Measurements from ENCODE around the gene MYO7A. TPM values are rescaled to one million over a fixed set of nuclear protein-coding genes. Genes with fewer than 3 reads are reported as not detected.

Gene MYO7A
- total RNA-seq, 3 donors from 2014 or later, result 2.3 to 9.9 (median 6.7) TPM

GRCh38 chr11:77124488-77124887 lies 3.6 kb upstream of the MYO7A start:
- DNase-seq, result peak in 1 of 3 donors; percentile 34
- TF ChIP-seq CTCF (IDR thresholded peaks at IDR 0.05), result no peak
- no peaks in the 10 kb centered on the region for H3K9me3 ChIP-seq
- no peak for ATAC-seq
- no peak overlapping the region for H3K4me3 ChIP-seq
- intact Hi-C loops (cut with DNase I, micrococcal nuclease), result no loop called here
- H3K36me3 ChIP-seq (ENCODE audit: low read depth), result peaks cover 11% of the 10 kb centered on the region
- peaks cover 19% of the 10 kb centered on the region for H3K4me1 ChIP-seq (ENCODE audit: low read depth)

- Histone ChIP-seq H3K4me3 (no peak overlapping the region), H3K4me1 (ENCODE audit: low read depth) (peaks cover 19% of the 10 kb centered on the region), H3K9me3 (no peaks in the 10 kb centered on the region), H3K36me3 (ENCODE audit: low read depth) (peaks cover 11% of the 10 kb centered on the region)
- intact Hi-C loops (cut with DNase I, micrococcal nuclease), result loop anchor here in 1 of 2 donors (5.0 kb wide), 1 partner anchor 62 kb away; no protein-coding TSS in a partner anchor
- DNase-seq (peak in 1 of 3 donors; percentile 27), ATAC-seq (no peak)
- TF ChIP-seq CTCF (IDR thresholded peaks at IDR 0.05), result no peak
These were observed 2.9 kb upstream of the MYO7A start for GRCh38 chr11:77125191-77125590.

- no peak for TF ChIP-seq CTCF (IDR thresholded peaks at IDR 0.05)
- Histone ChIP-seq H3K4me3 (no peak overlapping the region), H3K36me3 (ENCODE audit: low read depth) (peaks cover 9% of the 10 kb centered on the region), H3K4me1 (ENCODE audit: low read depth) (peaks cover 19% of the 10 kb centered on the region), H3K9me3 (no peaks in the 10 kb centered on the region)
- ATAC-seq, result no peak
- peak in 1 of 3 donors; percentile 42 for DNase-seq
- intact Hi-C loops (cut with DNase I, micrococcal nuclease), result loop anchor here in 1 of 2 donors (5.0 kb wide), 1 partner anchor 62 kb away; no protein-coding TSS in a partner anchor
These were observed 2.4 kb upstream of the MYO7A start for GRCh38 chr11:77125695-77126094.

- intact Hi-C loops (cut with DNase I, micrococcal nuclease), result loop anchor here in 1 of 2 donors (5.0 kb wide), 1 partner anchor 61 kb away; no protein-coding TSS in a partner anchor
- H3K4me1 ChIP-seq (ENCODE audit: low read depth), result peaks cover 19% of the 10 kb centered on the region
These were observed 1.8 kb upstream of the MYO7A start for GRCh38 chr11:77126156-77126775.

GRCh38 chr11:77126861-77127234 lies 1.2 kb upstream of the MYO7A start:
- intact Hi-C loops (cut with DNase I, micrococcal nuclease), result loop anchor here in 1 of 2 donors (5.0 kb wide), 1 partner anchor 60 kb away; no protein-coding TSS in a partner anchor
- no peak for DNase-seq
- H3K36me3 ChIP-seq (ENCODE audit: low read depth), result peaks cover 5% of the 10 kb centered on the region
- ATAC-seq, result peak; percentile 43
- no peak for TF ChIP-seq CTCF (IDR thresholded peaks at IDR 0.05)
- H3K4me3 ChIP-seq, result no peak overlapping the region
- H3K9me3 ChIP-seq, result no peaks in the 10 kb centered on the region
- peaks cover 19% of the 10 kb centered on the region for H3K4me1 ChIP-seq (ENCODE audit: low read depth)

More at GRCh38 chr11:77126156-77126775, 1.8 kb upstream of the MYO7A start:
- Histone ChIP-seq H3K4me3 (no peak overlapping the region), H3K9me3 (no peaks in the 10 kb centered on the region), H3K36me3 (ENCODE audit: low read depth) (peaks cover 5% of the 10 kb centered on the region)
- DNase-seq (peak in 2 of 3 donors; percentile 45 to 53), ATAC-seq (peak; percentile 45)
- TF ChIP-seq CTCF (IDR thresholded peaks at IDR 0.05), result no peak
